Aorta (tissue), 4 donors: ENCODE results near the gene POLQ. TPM values are rescaled to one million over a fixed set of nuclear protein-coding genes. Genes with fewer than 3 reads are reported as not detected.

Experiments
- polyA plus RNA-seq, 2 donors: library from polyadenylated mRNA; stranded (reverse); fragments of 200-250 nt; gene quantifications; one replicate each; pipeline ENCODE4 v1.2.3, GENCODE V29; 2013
- total RNA-seq, 2 donors: library from RNA; stranded (reverse); fragmentation: NEBNext Ultra II Directional; extraction: Animal tissue kit (Norgen Biotek cat#: 25700); gene quantifications; one replicate each; pipeline ENCODE4 v1.2.1, GENCODE V29; 2021
- donor health status: healthy with polysubstance abuse.
- donor health status: Bipolar disorder and iron deficiency.
- donor health status: DM: no; HTN: no; CAD: no.
- donor health status: DM: yes; HTN: yes; CAD: no.

POLQ gene
- total and polyA plus RNA-seq, 4 donors, result 0.13 to 0.63 (median 0.23) TPM; not detected in 1

Other genes starting within 250 kb of the POLQ start
- gene ARGFX, start 22.0 kb upstream of the POLQ start, total RNA-seq, result not detected
- not detected for gene ARGFX, start 22.0 kb upstream of the POLQ start, polyA plus RNA-seq
- under 1 TPM in 1 of 2 donors, not detected in 1; 0.13 TPM for gene FBXO40, start 47.4 kb upstream of the POLQ start, total RNA-seq
- gene FBXO40, start 47.4 kb upstream of the POLQ start, polyA plus RNA-seq, result not detected
- gene HCLS1, start 114.9 kb upstream of the POLQ start, total RNA-seq, result 10 to 100 TPM; 54.1 to 66.8 TPM
- 10 to 100 TPM; 12.9 to 54.6 TPM for gene HCLS1, start 114.9 kb upstream of the POLQ start, polyA plus RNA-seq
- 10 to 100 TPM; 73.5 to 74.0 TPM for gene GOLGB1, start 203.8 kb upstream of the POLQ start, total RNA-seq
- gene GOLGB1, start 203.8 kb upstream of the POLQ start, polyA plus RNA-seq, result 10 to 100 TPM; 14.5 to 25.5 TPM